ENCODE measurements around the gene KLF12. TPM values are rescaled to one million over a fixed set of nuclear protein-coding genes. Genes with fewer than 3 reads are reported as not detected.
A peak's percentile ranks its signal among the peaks of the same experiment; 100 is the strongest.

The KLF12 gene
- total RNA-seq, 2 experiments from 2014 or later, result 17.1 to 19.6 TPM

DNA sequence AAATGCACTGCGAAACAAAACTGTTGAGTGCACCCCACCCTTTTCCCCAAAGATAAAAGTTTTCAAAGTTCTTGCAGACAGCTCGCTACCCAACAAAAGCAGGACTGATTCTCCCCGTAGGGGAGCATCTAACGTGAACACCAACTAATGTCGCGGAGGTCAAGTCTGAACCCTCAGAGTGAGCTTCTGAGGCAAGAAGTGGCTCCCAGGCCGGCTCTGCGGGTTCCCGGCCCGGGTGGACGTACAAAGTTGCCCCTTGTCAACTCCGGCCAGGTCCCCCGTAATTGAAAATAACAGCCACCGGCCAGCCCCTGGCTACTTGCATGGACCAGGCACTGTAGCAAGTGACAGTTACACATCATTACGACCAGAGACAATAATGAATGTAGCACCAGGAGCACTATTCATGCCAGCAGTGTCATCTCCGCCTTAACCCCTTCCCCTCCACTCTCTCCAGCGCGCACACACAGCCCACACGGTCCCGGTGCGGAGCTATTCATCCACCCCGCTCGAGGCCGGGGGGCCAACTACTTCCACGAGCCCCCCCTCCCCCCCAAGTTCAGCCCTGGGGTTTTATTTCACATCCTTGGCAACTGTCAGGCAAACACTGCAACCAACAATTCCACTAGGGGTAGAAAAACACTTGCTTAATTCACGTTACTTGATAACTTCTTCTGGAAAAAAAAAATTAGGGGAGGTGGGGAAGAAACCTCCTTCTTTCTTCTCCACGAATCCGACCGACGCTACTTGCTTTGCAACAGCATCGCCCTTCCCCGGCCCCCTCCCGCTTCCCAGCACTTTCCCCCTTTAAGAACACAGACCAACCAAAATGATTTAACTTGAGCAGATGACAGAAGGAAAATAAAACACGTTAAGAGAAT lies 1.2 kb downstream of the KLF12 start:
- Mint-ChIP-seq H3K27me3 (no peaks in the 10 kb centered on the region), H3K9me3 (no peaks in the 10 kb centered on the region), H3K27ac (peak overlapping the region; percentile 99), H3K4me1 (ENCODE audit: low read depth) (peaks cover 35% of the 10 kb centered on the region), H3K4me3 (peak overlapping the region; percentile 91), H3K36me3 (ENCODE audit: low read depth) (peaks cover 2% of the 10 kb centered on the region)
- ChIA-PET POLR2A (interaction anchor here (0.5 to 3.0 kb wide), 21 partner anchors 10 to 1207 kb away, joined by 3 to 28 read pairs (median 4); no protein-coding TSS in a partner anchor), CTCF (interaction anchor here (0.9 to 2.4 kb wide), 3 partner anchors 92 to 154 kb away, joined by 3 to 22 read pairs (median 5); no protein-coding TSS in a partner anchor)
- TF ChIP-seq, protein P1, sequence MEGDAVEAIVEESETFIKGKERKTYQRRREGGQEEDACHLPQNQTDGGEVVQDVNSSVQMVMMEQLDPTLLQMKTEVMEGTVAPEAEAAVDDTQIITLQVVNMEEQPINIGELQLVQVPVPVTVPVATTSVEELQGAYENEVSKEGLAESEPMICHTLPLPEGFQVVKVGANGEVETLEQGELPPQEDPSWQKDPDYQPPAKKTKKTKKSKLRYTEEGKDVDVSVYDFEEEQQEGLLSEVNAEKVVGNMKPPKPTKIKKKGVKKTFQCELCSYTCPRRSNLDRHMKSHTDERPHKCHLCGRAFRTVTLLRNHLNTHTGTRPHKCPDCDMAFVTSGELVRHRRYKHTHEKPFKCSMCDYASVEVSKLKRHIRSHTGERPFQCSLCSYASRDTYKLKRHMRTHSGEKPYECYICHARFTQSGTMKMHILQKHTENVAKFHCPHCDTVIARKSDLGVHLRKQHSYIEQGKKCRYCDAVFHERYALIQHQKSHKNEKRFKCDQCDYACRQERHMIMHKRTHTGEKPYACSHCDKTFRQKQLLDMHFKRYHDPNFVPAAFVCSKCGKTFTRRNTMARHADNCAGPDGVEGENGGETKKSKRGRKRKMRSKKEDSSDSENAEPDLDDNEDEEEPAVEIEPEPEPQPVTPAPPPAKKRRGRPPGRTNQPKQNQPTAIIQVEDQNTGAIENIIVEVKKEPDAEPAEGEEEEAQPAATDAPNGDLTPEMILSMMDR (IDR thresholded peaks at IDR 0.05), result no peak
- ATAC-seq (no peak), DNase-seq (peak; percentile 60)
- intact Hi-C loops (cut with micrococcal nuclease), result loop anchor here (2.0 to 10.0 kb wide), 9 partner anchors 41 to 1192 kb away; no protein-coding TSS in a partner anchor

DNA sequence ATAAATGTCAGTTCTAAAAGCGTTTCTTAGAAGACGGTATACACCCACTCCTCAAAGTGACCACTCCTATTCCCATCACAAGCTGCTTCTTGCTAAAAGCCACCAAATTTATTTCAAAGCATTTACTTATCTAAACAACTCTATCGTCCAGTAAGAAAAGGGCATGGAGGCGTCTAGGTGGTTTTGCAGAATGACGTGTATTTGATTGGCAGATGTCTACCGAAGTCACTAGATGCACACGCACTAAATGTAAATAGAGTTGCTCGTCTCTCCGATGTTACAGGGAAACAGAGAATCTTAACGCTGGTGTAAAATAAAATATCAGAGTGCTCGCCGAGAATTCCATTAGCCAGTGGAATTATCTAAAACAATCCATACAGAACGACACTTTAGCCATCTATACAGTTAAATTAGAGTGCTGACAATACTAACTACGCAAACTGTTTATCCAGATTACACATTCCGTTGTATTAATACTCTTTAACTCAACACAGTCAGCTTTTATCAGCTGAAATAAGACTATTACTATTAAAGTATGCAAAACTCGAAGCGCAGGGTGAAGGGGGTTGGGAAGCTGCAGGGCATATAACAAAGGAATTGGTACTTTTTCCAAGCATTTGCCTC lies 1.9 kb downstream of the KLF12 start:
- Mint-ChIP-seq H3K4me3 (peak overlapping the region; percentile 91), H3K36me3 (ENCODE audit: low read depth) (peaks cover 2% of the 10 kb centered on the region), H3K27me3 (no peaks in the 10 kb centered on the region), H3K9me3 (no peaks in the 10 kb centered on the region), H3K27ac (peak overlapping the region; percentile 99), H3K4me1 (ENCODE audit: low read depth) (peaks cover 40% of the 10 kb centered on the region)
- DNase-seq (peak; percentile 74), ATAC-seq (no peak)
- ChIA-PET CTCF (interaction anchor here (0.9 to 2.4 kb wide), 3 partner anchors 70 to 155 kb away, joined by 3 to 22 read pairs (median 5); no protein-coding TSS in a partner anchor), POLR2A (interaction anchor here (0.6 to 3.0 kb wide), 14 partner anchors 9 to 1208 kb away, joined by 3 to 28 read pairs (median 4); no protein-coding TSS in a partner anchor)
- intact Hi-C loops (cut with micrococcal nuclease), result loop anchor here (2.0 to 10.0 kb wide), 9 partner anchors 40 to 1193 kb away; no protein-coding TSS in a partner anchor
- TF ChIP-seq, protein P1 (IDR thresholded peaks at IDR 0.05), result no peak

DNA sequence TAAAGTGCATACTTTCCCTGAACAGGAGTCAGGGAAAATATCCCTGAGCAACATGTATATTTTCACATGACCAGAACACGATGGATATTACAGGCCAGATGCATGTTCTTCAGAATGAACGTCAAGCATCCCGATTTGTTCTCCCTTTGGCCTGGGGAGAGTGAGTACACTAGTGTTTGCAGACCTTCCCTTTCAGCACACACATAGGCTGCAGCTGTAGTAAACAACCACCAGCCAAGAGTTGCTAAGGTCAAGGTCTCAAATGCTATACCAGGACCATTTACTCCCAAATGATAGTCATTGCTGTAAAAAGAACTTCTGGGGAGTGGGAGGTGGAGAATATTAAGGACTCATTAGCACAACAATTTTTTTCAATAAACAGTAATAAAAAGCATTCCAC lies 3.0 kb downstream of the KLF12 start:
- TF ChIP-seq, protein P1 (IDR thresholded peaks at IDR 0.05), result no peak
- no peak for DNase-seq
- Mint-ChIP-seq H3K4me3 (peak overlapping the region; percentile 91), H3K9me3 (no peaks in the 10 kb centered on the region), H3K4me1 (ENCODE audit: low read depth) (peaks cover 51% of the 10 kb centered on the region), H3K27me3 (no peaks in the 10 kb centered on the region), H3K36me3 (ENCODE audit: low read depth) (peaks cover 2% of the 10 kb centered on the region), H3K27ac (peak overlapping the region; percentile 94)
- intact Hi-C loops (cut with micrococcal nuclease), result loop anchor here (5.0 to 10.0 kb wide), 8 partner anchors 39 to 1194 kb away; no protein-coding TSS in a partner anchor
- ChIA-PET CTCF (interaction anchor here (0.9 to 2.4 kb wide), 4 partner anchors 11 to 156 kb away, joined by 3 to 22 read pairs (median 6); no protein-coding TSS in a partner anchor), POLR2A (interaction anchor here (1.1 to 2.7 kb wide), 2 partner anchors 35 to 145 kb away, joined by 3 to 7 read pairs; no protein-coding TSS in a partner anchor)
- no peak for ATAC-seq

DNA sequence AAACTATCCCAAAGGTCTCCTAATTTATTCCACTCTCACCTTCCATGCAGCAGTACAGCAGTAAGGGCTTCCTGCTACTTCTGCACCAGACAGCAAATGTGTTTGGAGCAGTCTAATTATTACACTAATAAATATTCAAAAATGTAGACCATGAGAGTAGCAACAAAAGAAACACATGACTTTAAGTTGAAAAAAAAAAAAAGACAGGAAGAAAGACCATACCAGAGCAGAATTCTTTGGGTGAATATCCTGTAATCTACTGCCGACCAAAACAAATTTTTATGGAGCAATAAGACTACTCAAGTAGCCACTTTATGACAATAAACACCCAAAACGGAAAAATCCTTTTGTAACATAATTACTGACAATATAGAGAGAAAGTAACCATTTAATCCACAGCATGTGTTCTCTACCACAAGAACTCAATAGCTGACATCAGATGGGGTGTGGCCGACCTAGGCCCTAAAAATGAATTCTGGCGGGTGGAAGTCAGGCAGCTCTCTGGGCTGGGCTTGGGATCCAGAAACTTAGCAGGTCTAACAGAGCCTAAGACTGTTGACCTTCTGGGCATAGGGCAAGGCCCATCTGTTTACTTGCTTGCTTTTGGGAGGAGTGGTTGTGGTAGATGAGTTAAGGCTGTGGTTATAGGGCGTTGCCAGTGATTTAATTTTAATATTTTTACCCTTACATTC lies 4.6 kb downstream of the KLF12 start:
- TF ChIP-seq, protein P1 (IDR thresholded peaks at IDR 0.05), result no peak
- ChIA-PET CTCF (interaction anchor here (1.9 kb wide), 1 partner anchor 158 kb away, joined by 9 read pairs; no protein-coding TSS in a partner anchor), POLR2A (interaction anchor here (0.6 to 1.2 kb wide), 2 partner anchors 62 to 105 kb away, joined by 3 to 4 read pairs; no protein-coding TSS in a partner anchor)
- intact Hi-C loops (cut with micrococcal nuclease), result loop anchor here (5.0 to 10.0 kb wide), 8 partner anchors 37 to 1195 kb away; no protein-coding TSS in a partner anchor
- Mint-ChIP-seq H3K4me3 (peak overlapping the region; percentile 62), H3K9me3 (no peaks in the 10 kb centered on the region), H3K27me3 (no peaks in the 10 kb centered on the region), H3K36me3 (ENCODE audit: low read depth) (peaks cover 4% of the 10 kb centered on the region), H3K4me1 (ENCODE audit: low read depth) (peaks cover 60% of the 10 kb centered on the region), H3K27ac (peak overlapping the region; percentile 94)
- DNase-seq (peak; percentile 39), ATAC-seq (no peak)

Measured in activated CD8-positive, alpha-beta T cell treated with anti-CD3 and anti-CD28 coated beads for 36 hours (primary cell).